CD14-positive monocyte (primary cell): ENCODE results near the gene SLC17A6. TPM values are rescaled to one million over a fixed set of nuclear protein-coding genes. Genes with fewer than 3 reads are reported as not detected.

Experiments used
- DNase-seq, 3 donors: peaks; one replicate each; pipeline ENCODE4 v3.0.0-alpha.2; 2011 to 2022
- H2AFZ ChIP-seq: 2 replicates; pipeline ENCODE4 v1.6.0; 2012; ENCODE audit warnings: mild to moderate bottlenecking, low read depth, low read length, inconsistent platforms; ENCODE audit not compliant: insufficient read depth, poor library complexity, severe bottlenecking
- H3K27ac ChIP-seq, 2 donors: 1 replicate in 1 of 2; 2 replicates in 1 of 2; pipeline ENCODE4 v1.5.1; 2012 to 2013; ENCODE audit warnings: low read length in 2 of 2, control low read depth in 1 of 2, inconsistent platforms in 1 of 2, low read depth in 1 of 2, mild to moderate bottlenecking in 1 of 2
- H3K27me3 ChIP-seq, 2 donors: one replicate each; pipeline versions ENCODE4 v1.6.0 to v1.6.1; 2011 to 2013; ENCODE audit warnings: low read length in 2 of 2; ENCODE audit not compliant: control insufficient read depth in 2 of 2, insufficient read depth in 2 of 2
- H3K36me3 ChIP-seq, 2 donors: replicated peaks in 1 of 2; 1 replicate in 1 of 2; 2 replicates in 1 of 2; pipeline versions ENCODE4 v1.5.1 to v1.6.1; 2012 to 2013; ENCODE audit warnings: low read length in 2 of 2, control low read depth in 1 of 2, inconsistent platforms in 1 of 2, mild to moderate bottlenecking in 1 of 2; ENCODE audit not compliant: insufficient read depth in 2 of 2, control insufficient read depth in 1 of 2
- H3K4me1 ChIP-seq, 2 donors: 1 replicate in 1 of 2; 2 replicates in 1 of 2; pipeline versions ENCODE4 v1.5.1 to v1.6.1; 2012 to 2013; ENCODE audit warnings: low read length in 2 of 2, control low read depth in 1 of 2, inconsistent platforms in 1 of 2, mild to moderate bottlenecking in 1 of 2, moderate library complexity in 1 of 2; ENCODE audit not compliant: insufficient read depth in 2 of 2, control insufficient read depth in 1 of 2
- H3K4me2 ChIP-seq: replicated peaks from 2 replicates; pipeline ENCODE3; 2012; ENCODE audit warnings: low read length, moderate library complexity, mild to moderate bottlenecking; ENCODE audit not compliant: poor library complexity, severe bottlenecking; ENCODE audit errors: extremely low read depth
- H3K4me3 ChIP-seq, 3 experiments: fragments of 200-600 bp in 1 of 3; sonication (generic) in 1 of 3; replicated peaks in 1 of 3; 1 replicate in 2 of 3; 2 replicates in 1 of 3; pipeline ENCODE4 v1.5.1; 2011 to 2013; ENCODE audit warnings: low read length in 3 of 3, mild to moderate bottlenecking in 3 of 3, control low read depth in 2 of 3, low read depth in 2 of 3, inconsistent platforms in 1 of 3, moderate library complexity in 1 of 3
- H3K79me2 ChIP-seq: 2 replicates; pipeline ENCODE4 v1.6.0; 2012; ENCODE audit warnings: mild to moderate bottlenecking, control low read depth, inconsistent platforms, low read length, moderate library complexity; ENCODE audit not compliant: insufficient read depth
- H3K9ac ChIP-seq: 2 replicates; pipeline ENCODE4 v1.6.0; 2017; ENCODE audit warnings: low read length, mild to moderate bottlenecking; ENCODE audit not compliant: insufficient read depth, poor library complexity, severe bottlenecking
- H3K9me3 ChIP-seq, 2 donors: replicated peaks in 1 of 2; 1 replicate in 1 of 2; 2 replicates in 1 of 2; pipeline versions ENCODE4 v1.5.1 to v1.6.1; 2012 to 2013; ENCODE audit warnings: low read length in 2 of 2, control low read depth in 1 of 2; ENCODE audit not compliant: control insufficient read depth in 1 of 2, insufficient read depth in 1 of 2
- H4K20me1 ChIP-seq: 2 replicates; pipeline ENCODE4 v1.6.0; 2012; ENCODE audit warnings: mild to moderate bottlenecking, low read length, control low read depth, moderate library complexity; ENCODE audit not compliant: insufficient read depth
- H3K27ac Mint-ChIP-seq, 7 donors: one replicate each; pipeline ENCODE4 v1.8.0; 2020; ENCODE audit warnings: mild to moderate bottlenecking in 7 of 7, mixed read lengths in 7 of 7, moderate library complexity in 6 of 7, inconsistent platforms in 2 of 7
- H3K27me3 Mint-ChIP-seq, 3 donors: one replicate each; pipeline ENCODE4 v1.8.0; 2021 to 2022; ENCODE audit warnings: low read depth in 3 of 3, mild to moderate bottlenecking in 3 of 3, mixed read lengths in 3 of 3, moderate library complexity in 3 of 3, inconsistent platforms in 1 of 3
- H3K36me3 Mint-ChIP-seq, 2 donors: one replicate each; pipeline ENCODE4 v1.8.0; 2020; ENCODE audit warnings: mixed read lengths in 2 of 2, inconsistent platforms in 1 of 2, mild to moderate bottlenecking in 1 of 2
- H3K4me1 Mint-ChIP-seq: one replicate; pipeline ENCODE4 v1.8.0; 2020; ENCODE audit warnings: mild to moderate bottlenecking, mixed read lengths
- H3K4me3 Mint-ChIP-seq, 2 donors: one replicate each; pipeline ENCODE4 v1.8.0; 2020; ENCODE audit warnings: mild to moderate bottlenecking in 2 of 2, mixed read lengths in 2 of 2, moderate library complexity in 1 of 2
- H3K9me3 Mint-ChIP-seq, 7 donors: one replicate each; pipeline ENCODE4 v1.8.0; 2020 to 2022; ENCODE audit warnings: mixed read lengths in 7 of 7, mild to moderate bottlenecking in 6 of 7, moderate library complexity in 6 of 7, inconsistent platforms in 2 of 7
- CTCF ChIP-seq: fragments of 200-600 bp; IDR thresholded peaks from one replicate; pipeline ENCODE4 v1.8.0; 2022; ENCODE audit warnings: antibody characterized with exemption, mild to moderate bottlenecking
- WGBS: methylation state at CpG from one replicate; pipeline ENCODE4 v1.1.5; 2013; ENCODE audit warnings: missing lambda C conversion rate; ENCODE audit not compliant: insufficient coverage; 5-methylcytosine and 5-hydroxymethylcytosine counted together
- intact Hi-C, 2 donors: fragments of 100-400 bp; cut with micrococcal nuclease; formaldehyde crosslinking; loops; one replicate each; pipeline versions ENCODE4 v1.15.0 to v1.15.1; 2023
- polyA plus RNA-seq, 3 donors: library from polyadenylated mRNA; depleted of rRNA in 1 of 3; unstranded in 2 of 3; stranded (reverse) in 1 of 3; fragments of 300-500 nt in 2 of 3; fragments of >200 nt in 1 of 3; fragmentation: Illumina TruSeq in 2 of 3; gene quantifications; 1 replicate in 2 of 3; 2 replicates in 1 of 3; pipeline ENCODE4 v1.2.3, GENCODE V29; 2012 to 2021

The SLC17A6 gene
- polyA plus RNA-seq, 3 donors = not detected

GRCh38 chr11:22304337-22304961, 33.7 kb upstream of the SLC17A6 start:
- peak; percentile 75 for TF ChIP-seq CTCF
- peaks cover 6 to 18% of the 10 kb centered on the region in 2 donors for H3K27me3 ChIP-seq
- H3K79me2 ChIP-seq = no peaks in the 10 kb centered on the region
- 60% methylated on average over 1 of the region's 5 CpGs for WGBS
- no peak overlapping the region for H3K27ac ChIP-seq
- no peaks in the 10 kb centered on the region for H4K20me1 ChIP-seq
- no peak overlapping the region for H2AFZ ChIP-seq
- H3K4me1 ChIP-seq = no peaks in the 10 kb centered on the region
- H3K27me3 Mint-ChIP-seq = peaks cover 3 to 11% (median 6%) of the 10 kb centered on the region in 3 donors
- no peaks in the 10 kb centered on the region for H3K9me3 ChIP-seq
- no peaks in the 10 kb centered on the region for H3K36me3 Mint-ChIP-seq
- DNase-seq = peak; percentile 1 to 43 (median 24)
- H3K4me3 ChIP-seq = no peak overlapping the region
- no peaks in the 10 kb centered on the region for H3K9me3 Mint-ChIP-seq
- H3K4me2 ChIP-seq = no peak overlapping the region
- no peak overlapping the region for H3K27ac Mint-ChIP-seq
- H3K36me3 ChIP-seq = no peaks in the 10 kb centered on the region
- no peak overlapping the region for H3K9ac ChIP-seq
- intact Hi-C loops = no loop called here
- H3K4me3 Mint-ChIP-seq = no peak overlapping the region
- no peaks in the 10 kb centered on the region for H3K4me1 Mint-ChIP-seq

DNA sequence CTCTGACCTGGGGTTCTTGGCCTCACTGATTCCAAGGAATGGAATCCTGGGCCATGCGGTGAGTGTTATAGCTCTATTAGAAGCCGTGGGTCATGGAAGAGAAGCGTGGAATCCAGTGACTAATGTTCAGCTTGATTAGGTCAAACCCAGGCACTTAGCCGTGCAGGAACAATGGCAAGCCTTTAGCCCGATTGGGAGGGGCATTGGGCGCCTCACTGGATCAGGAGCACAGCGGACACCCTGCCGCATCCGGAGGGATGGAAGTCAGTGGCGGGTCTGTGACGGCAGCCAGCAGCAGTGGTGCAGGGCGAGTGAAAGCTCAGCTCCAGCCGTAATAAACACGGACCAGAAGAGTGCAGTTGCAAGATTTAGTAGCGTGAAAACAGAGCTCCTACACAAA, 20.5 kb upstream of the SLC17A6 start:
- intact Hi-C loops = no loop called here
- H3K4me1 Mint-ChIP-seq = no peaks in the 10 kb centered on the region
- WGBS = 96% methylated on average over 15 of the region's 15 CpGs
- Histone ChIP-seq H3K9ac (no peak overlapping the region), H2AFZ (no peak overlapping the region), H3K4me1 (no peaks in the 10 kb centered on the region), H3K4me3 (no peak overlapping the region), H3K4me2 (no peak overlapping the region), H3K27me3 (no peaks in the 10 kb centered on the region), H3K79me2 (no peaks in the 10 kb centered on the region), H3K27ac (no peak overlapping the region), H3K36me3 (no peaks in the 10 kb centered on the region), H4K20me1 (no peaks in the 10 kb centered on the region), H3K9me3 (no peaks in the 10 kb centered on the region)
- H3K27ac Mint-ChIP-seq = no peak overlapping the region
- peaks cover 0 to 3% (median 0%) of the 10 kb centered on the region in 7 donors for H3K9me3 Mint-ChIP-seq
- DNase-seq = no peak
- peaks cover 0 to 6% (median 3%) of the 10 kb centered on the region in 3 donors for H3K27me3 Mint-ChIP-seq
- TF ChIP-seq CTCF = no peak
- H3K36me3 Mint-ChIP-seq = no peaks in the 10 kb centered on the region
- peak overlapping the region in 1 of 2 donors; percentile 12 for H3K4me3 Mint-ChIP-seq
